Ovary (tissue), 9 donors: ENCODE measurements around the gene MYMX. TPM values are rescaled to one million over a fixed set of nuclear protein-coding genes. Genes with fewer than 3 reads are reported as not detected.

Experiments used
- DNase-seq, 5 donors: peaks; one replicate each; pipeline ENCODE4 v3.0.0-alpha.2; 2019 to 2020
- H3K27ac ChIP-seq, 2 donors: fragments of 200-600 bp; one replicate each; pipeline versions ENCODE4 v1.5.1 to v1.8.0; 2019 to 2022
- H3K27me3 ChIP-seq: fragments of 200-600 bp; one replicate; pipeline ENCODE4 v1.8.0; 2022
- H3K36me3 ChIP-seq: fragments of 200-600 bp; sonication (generic); one replicate; pipeline ENCODE4 v1.5.1; 2019
- H3K4me1 ChIP-seq: one replicate; pipeline ENCODE4 v1.8.1; 2013; ENCODE audit warnings: mild to moderate bottlenecking, moderate library complexity; ENCODE audit not compliant: insufficient read depth
- H3K4me3 ChIP-seq: fragments of 200-600 bp; sonication (generic); one replicate; pipeline ENCODE4 v1.5.1; 2017
- H3K9me3 ChIP-seq, 2 donors: fragments of 200-600 bp in 1 of 2; sonication (generic) in 1 of 2; one replicate each; pipeline versions ENCODE4 v1.5.1 to v1.8.1; 2013 to 2019; ENCODE audit warnings: mild to moderate bottlenecking in 1 of 2, moderate library complexity in 1 of 2
- EP300 ChIP-seq: sonication (generic); formaldehyde crosslinking; IDR thresholded peaks from one replicate; pipeline ENCODE4 v1.6.1; 2017; ENCODE audit warnings: antibody characterized with exemption
- POLR2A ChIP-seq: fragments of 450-650 bp; IDR thresholded peaks from one replicate; pipeline ENCODE4 v1.6.1; 2017; ENCODE audit warnings: antibody characterized with exemption, mild to moderate bottlenecking, moderate library complexity
- WGBS, 3 donors: extraction: QIAGEN DNeasy Blood & Tissue Kit in 1 of 3; methylation state at CpG; one replicate each; pipeline versions ENCODE4 v1.1.5 to v1.1.7; 2013 to 2017; 5-methylcytosine and 5-hydroxymethylcytosine counted together
- intact Hi-C, 4 donors: fragments of 100-400 bp; cut with DNase I; formaldehyde crosslinking; loops; one replicate each; pipeline versions ENCODE4 v1.11.0 to v1.15.1; 2022 to 2023
- polyA plus RNA-seq, 2 donors: library from polyadenylated mRNA; stranded (reverse); fragments of 200-250 nt in 1 of 2; fragments of 350-450 nt in 1 of 2; fragmentation: Illumina TruSeq in 1 of 2; extraction: RNeasy Lipid Tissue Mini Kit (QIAGEN cat#74804) in 1 of 2; gene quantifications; one replicate each; pipeline ENCODE4 v1.2.3, GENCODE V29; 2013 to 2014
- total RNA-seq, 7 donors: library from RNA; depleted of rRNA in 2 of 7; stranded (reverse); fragments of >200 nt in 2 of 7; fragmentation: NEBNext Ultra II Directional in 3 of 7; extraction: Animal tissue kit (Norgen Biotek cat#: 25700) in 3 of 7; gene quantifications; one replicate each; pipeline versions ENCODE4 v1.1.0 to v1.2.4, GENCODE V29; 2016 to 2023
- TF ChIP-seq, protein P1 (sequence below), 3 donors: fragments of 450-650 bp in 2 of 3; fragments of 200-600 bp in 1 of 3; IDR thresholded peaks; one replicate each; pipeline versions ENCODE4 v1.5.1 to v1.8.0; 2016 to 2022; ENCODE audit warnings: antibody characterized with exemption in 3 of 3, mild to moderate bottlenecking in 1 of 3
- donor health status: DM: no; HTN: no; CAD: no; lungs with moderate emphysema.
- donor health status: DM: no; HTN: no; CAD: no.
- donor health status: Bipolar disorder and iron deficiency.
- donor health status: DM: yes; HTN: yes; CAD: no.
- donor health status: DM: no; HTN: no; CAD: no.
- donor health status: DM: yes; HTN: yes; CAD: no.

Gene MYMX
- total and polyA plus RNA-seq, 9 donors, result 0.40 to 0.50 (median 0.42) TPM; not detected in 5

DNA sequence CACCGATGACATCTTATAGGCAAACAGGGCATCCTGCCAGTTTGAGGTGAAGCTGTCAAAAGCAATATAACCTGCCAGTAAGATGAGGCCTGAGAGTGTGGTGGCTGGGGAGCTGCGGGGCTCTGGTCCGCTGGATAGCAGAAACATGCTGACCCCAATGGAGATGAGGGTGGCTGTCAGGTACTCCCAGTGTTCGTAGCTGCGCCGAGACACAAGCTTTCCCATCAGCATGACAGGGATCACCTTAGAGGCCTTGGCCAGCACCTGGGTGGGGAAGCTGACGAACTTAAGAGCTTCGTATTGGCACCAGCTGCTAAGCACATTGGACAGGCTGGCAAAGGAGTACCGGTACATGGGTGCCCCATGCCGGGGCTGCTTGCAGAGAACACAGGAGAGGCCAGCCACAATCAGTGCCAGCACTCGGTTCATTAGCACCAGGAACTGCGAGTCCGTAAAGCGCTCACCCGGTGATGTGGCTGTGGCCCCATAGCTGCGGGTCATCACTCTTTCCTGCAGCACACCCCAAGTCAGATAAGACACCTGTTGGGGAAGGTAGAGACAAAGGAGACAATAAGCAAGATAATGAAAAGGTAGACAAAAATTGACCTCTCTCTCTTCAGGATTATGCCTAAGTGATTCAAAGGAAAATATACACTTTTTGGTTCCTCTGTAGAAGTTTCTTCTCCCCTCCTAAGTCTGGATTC, 38.5 kb downstream of the MYMX start:
- no peaks in the 10 kb centered on the region for H3K27me3 ChIP-seq
- peaks cover 2% of the 10 kb centered on the region for H3K36me3 ChIP-seq
- H3K27ac ChIP-seq, result no peak overlapping the region
- TF ChIP-seq, protein P1, sequence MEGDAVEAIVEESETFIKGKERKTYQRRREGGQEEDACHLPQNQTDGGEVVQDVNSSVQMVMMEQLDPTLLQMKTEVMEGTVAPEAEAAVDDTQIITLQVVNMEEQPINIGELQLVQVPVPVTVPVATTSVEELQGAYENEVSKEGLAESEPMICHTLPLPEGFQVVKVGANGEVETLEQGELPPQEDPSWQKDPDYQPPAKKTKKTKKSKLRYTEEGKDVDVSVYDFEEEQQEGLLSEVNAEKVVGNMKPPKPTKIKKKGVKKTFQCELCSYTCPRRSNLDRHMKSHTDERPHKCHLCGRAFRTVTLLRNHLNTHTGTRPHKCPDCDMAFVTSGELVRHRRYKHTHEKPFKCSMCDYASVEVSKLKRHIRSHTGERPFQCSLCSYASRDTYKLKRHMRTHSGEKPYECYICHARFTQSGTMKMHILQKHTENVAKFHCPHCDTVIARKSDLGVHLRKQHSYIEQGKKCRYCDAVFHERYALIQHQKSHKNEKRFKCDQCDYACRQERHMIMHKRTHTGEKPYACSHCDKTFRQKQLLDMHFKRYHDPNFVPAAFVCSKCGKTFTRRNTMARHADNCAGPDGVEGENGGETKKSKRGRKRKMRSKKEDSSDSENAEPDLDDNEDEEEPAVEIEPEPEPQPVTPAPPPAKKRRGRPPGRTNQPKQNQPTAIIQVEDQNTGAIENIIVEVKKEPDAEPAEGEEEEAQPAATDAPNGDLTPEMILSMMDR (IDR thresholded peaks at IDR 0.05), result no peak
- no peak for TF ChIP-seq POLR2A
- H3K4me1 ChIP-seq, result peaks cover 5% of the 10 kb centered on the region
- no peaks in the 10 kb centered on the region for H3K9me3 ChIP-seq
- DNase-seq, result peak in 1 of 5 donors; percentile 28
- intact Hi-C loops, result no loop called here
- H3K4me3 ChIP-seq, result no peak overlapping the region
- WGBS, 3 donors, result 57 to 70% (median 58%) methylated on average over 16 of the region's 16 CpGs

DNA sequence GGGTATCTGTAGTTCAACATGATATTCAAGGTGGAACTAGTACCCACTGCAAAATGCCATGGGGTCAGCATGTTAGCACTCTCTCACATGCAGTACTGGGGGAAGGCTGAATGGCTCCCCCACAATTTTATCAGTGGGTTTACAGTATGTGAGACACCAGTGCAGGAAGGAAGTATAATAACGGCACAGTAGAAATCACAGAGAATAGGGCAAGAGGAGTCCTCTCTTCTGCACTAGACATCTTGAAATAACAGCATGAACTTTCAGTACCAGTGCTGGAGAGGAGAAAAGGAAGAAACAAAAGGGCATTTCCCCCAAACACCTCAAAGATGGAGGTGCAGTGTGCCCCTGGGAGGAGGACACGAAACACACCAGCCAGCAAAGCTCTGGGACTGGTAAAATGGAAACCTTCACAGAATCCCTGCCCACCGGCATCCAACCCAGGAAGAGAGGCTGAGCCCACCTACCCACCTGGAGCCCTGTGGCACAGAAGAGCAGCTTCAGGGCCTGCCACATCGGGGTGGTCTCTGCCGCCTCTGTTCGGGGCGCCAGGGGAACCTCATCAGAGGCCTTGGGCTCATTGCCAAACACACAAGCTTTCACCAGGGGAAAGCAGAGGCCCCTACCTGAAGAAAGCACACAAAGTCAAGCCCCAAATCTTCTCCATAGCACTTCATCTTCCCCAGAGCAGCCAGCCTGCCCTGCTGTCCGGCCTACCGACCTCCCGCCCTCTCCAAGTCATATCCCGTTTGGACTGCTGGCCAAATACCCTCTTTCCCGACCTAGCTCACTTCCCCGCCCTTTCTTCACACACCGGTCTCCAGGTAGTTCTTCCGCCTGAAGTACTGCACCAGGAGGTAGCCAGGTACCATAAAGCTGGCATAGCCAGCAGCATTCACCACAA, 39.4 kb downstream of the MYMX start:
- Histone ChIP-seq H3K27me3 (no peaks in the 10 kb centered on the region), H3K36me3 (peaks cover under 1% of the 10 kb centered on the region), H3K4me3 (peak overlapping the region; percentile 74), H3K4me1 (peaks cover 5% of the 10 kb centered on the region), H3K9me3 (no peaks in the 10 kb centered on the region), H3K27ac (peak overlapping the region; percentile 94 to 95)
- peak in 1 of 5 donors; percentile 48 for DNase-seq
- no peak for TF ChIP-seq POLR2A
- TF ChIP-seq, protein P1 (IDR thresholded peaks at IDR 0.05), result no peak
- WGBS, 3 donors, result 17 to 22% (median 21%) methylated on average over 15 of the region's 15 CpGs
- intact Hi-C loops, result no loop called here

DNA sequence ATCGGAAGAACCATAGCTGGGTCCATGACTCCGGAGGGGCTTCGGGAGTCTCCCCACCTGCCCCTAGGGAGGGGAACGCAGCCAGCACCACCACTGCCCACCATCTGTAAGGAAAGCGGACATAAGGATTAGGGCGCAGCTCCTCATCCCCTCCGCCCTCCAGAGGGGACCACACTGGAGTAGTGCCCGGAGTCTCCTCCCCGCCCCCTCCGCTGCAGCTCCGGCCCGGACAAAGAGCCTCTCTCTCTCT, 40.0 kb downstream of the MYMX start:
- Histone ChIP-seq H3K4me1 (peaks cover 5% of the 10 kb centered on the region), H3K9me3 (no peaks in the 10 kb centered on the region), H3K36me3 (no peaks in the 10 kb centered on the region), H3K4me3 (peak overlapping the region; percentile 74), H3K27ac (peak overlapping the region; percentile 94 to 95), H3K27me3 (no peaks in the 10 kb centered on the region)
- intact Hi-C loops, result no loop called here
- TF ChIP-seq EP300, result no peak
- no peak for TF ChIP-seq POLR2A
- TF ChIP-seq, protein P1 (IDR thresholded peaks at IDR 0.05), result no peak
- no peak for DNase-seq
- whole genome bisulfite sequencing, 3 donors, result 0 to 1% (median 1%) methylated on average over 8 to 12 of the region's 12 CpGs

DNA sequence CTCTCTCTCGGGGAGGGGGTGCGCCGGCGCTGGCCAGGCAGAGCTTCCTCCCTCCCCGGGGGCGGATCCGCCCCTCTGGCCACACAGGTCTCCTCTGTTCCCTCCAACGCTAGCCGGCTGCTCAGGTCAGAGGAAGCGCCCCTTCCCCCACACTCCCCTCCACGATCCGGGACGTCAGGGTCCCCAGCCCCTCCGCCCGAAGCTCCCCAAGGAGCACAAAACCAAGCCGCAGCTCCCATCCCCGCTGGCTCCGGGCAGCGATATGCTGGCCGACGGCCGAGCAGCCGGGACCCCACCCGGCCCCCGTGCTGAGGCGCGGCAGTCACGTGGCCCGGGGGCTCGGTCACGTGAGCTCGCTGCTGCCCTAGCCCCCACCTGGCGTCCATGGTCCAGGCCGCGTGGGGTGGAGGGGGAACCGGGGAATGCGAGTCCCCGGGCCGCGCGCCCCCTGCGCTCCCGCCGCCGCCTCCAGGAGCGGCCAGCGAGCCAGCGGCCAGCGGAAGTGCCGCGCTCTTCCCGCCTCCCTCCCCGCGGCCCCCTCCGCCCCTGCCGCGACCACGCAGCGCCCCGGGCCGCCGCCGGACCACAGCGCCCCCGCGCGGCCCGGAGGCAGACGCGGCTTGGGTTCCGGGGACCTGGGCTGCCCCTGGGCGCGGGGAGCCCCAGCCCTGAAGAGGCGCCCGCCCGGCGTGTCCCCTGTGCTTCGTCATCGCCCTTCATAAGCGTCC, 40.5 kb downstream of the MYMX start, which contains the start of gene SLC35B2:
TSS of gene SLC35B2 (minus strand) at position 504 of the 728 bp plus-strand sequence. CDS start at position 386, 118 bp downstream.
- no peaks in the 10 kb centered on the region for H3K36me3 ChIP-seq
- 0 to 1% (median 0%) methylated on average over 21 to 80 of the region's 80 CpGs for WGBS, 3 donors
- peaks cover 5% of the 10 kb centered on the region for H3K4me1 ChIP-seq

More for the DNA sequence above, 40.5 kb downstream of the MYMX start, which contains the start of gene SLC35B2:
- intact Hi-C loops, result no loop called here
- Histone ChIP-seq H3K9me3 (no peaks in the 10 kb centered on the region), H3K4me3 (peak within 1 kb of the TSS; percentile 74), H3K27me3 (no peaks in the 10 kb centered on the region), H3K27ac (peak within 1 kb of the TSS; percentile 94 to 95)
- peak; percentile 79 to 89 (median 87) for DNase-seq
- TF ChIP-seq POLR2A (peak; percentile 66), EP300 (no peak)
- TF ChIP-seq, protein P1 (IDR thresholded peaks at IDR 0.05), result peak; percentile 28 to 94 (median 93)
